ENCODE data around the gene SULF2. TPM values are rescaled to one million over a fixed set of nuclear protein-coding genes. Genes with fewer than 3 reads are reported as not detected.
"Not testable (repeated sequence)": the region's sequence is repeated elsewhere in the genome, so short reads cannot be mapped to it uniquely, and the experiment has no call there.

SULF2 gene
- total and polyA plus RNA-seq, 2 of the 4 experiments (the other 2 are of a cell fraction): 0.54 to 0.77 TPM

DNA sequence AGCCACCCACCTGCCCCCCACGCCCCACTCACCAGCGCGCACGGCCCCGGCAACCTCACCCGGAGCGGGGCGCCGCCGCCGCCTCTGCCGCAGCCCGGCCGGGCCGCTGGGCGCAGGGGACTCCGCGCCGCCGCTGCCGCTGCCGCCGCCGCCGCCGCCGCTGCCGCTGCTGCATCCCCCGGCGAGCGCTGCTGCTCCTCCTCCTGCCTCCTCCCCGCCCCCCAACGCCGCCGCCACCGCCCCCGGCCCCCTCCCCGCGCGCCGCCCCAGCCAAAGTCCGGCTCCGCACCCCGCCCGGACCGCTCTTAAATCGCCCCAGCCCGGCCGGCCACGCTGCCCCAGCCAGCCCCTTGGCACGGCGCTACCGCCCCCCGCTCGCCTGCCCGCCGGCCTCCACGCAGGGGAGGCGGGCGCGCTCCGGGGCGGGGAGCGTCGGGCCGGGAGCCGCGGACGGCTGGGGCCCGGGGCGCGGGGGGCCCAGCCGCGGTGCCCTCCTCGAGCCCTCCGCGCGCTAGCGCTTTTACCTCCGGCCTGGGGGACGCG, at the start of gene SULF2 (continued):
- TF ChIP-seq, protein P1, sequence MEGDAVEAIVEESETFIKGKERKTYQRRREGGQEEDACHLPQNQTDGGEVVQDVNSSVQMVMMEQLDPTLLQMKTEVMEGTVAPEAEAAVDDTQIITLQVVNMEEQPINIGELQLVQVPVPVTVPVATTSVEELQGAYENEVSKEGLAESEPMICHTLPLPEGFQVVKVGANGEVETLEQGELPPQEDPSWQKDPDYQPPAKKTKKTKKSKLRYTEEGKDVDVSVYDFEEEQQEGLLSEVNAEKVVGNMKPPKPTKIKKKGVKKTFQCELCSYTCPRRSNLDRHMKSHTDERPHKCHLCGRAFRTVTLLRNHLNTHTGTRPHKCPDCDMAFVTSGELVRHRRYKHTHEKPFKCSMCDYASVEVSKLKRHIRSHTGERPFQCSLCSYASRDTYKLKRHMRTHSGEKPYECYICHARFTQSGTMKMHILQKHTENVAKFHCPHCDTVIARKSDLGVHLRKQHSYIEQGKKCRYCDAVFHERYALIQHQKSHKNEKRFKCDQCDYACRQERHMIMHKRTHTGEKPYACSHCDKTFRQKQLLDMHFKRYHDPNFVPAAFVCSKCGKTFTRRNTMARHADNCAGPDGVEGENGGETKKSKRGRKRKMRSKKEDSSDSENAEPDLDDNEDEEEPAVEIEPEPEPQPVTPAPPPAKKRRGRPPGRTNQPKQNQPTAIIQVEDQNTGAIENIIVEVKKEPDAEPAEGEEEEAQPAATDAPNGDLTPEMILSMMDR (conservative IDR thresholded peaks at IDR 0.05; ENCODE audit: low read depth, low read length): no peak

DNA sequence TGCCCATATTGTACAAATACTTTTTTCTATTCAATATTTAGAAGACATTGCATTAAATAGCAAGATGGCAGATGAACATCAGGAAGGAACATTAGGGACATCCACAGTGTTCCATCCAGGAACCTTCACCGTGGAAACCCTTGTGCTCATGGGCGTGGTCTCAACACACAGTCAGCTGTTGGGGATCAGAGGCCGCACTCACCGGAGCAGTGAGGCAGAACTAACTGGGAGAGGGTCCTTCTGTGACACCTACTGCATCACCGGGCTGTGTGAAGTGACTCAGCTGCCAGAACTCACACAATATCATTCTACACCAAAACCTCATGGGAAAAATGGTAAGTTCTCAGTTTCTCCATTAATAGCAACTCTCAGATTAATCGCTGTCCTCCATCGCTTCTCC, 46.4 kb upstream of the SULF2 start:
- H3K79me1 ChIP-seq (ENCODE audit: low read depth in 1 of 2, low read length in 2 of 2); H3K9me3 ChIP-seq (ENCODE audit: control insufficient read depth, insufficient read depth, low read length); H3K9ac ChIP-seq (ENCODE audit: low read depth, low read length); H3K4me3 ChIP-seq (ENCODE audit: insufficient read depth, low read depth, low read length); H3K9me1 ChIP-seq (ENCODE audit: insufficient read depth, low read length); ATAC-seq (ENCODE audit: low read depth); dilution Hi-C loops (cut with HindIII; ENCODE audit: low sequenced_read_pairs, unreplicated experiment); BruUV-seq (replicated peaks); H3K27me3 ChIP-seq (ENCODE audit: control insufficient read depth, insufficient read depth, low read length); H2BK5ac ChIP-seq (ENCODE audit: low read depth, low read length, poor library complexity, severe bottlenecking); intact Hi-C loops (cut with micrococcal nuclease); H2BK120ac ChIP-seq (ENCODE audit: low read depth, low read length); H3K14ac ChIP-seq (replicated peaks; ENCODE audit: low read depth, low read length); H4K91ac ChIP-seq (ENCODE audit: insufficient read depth, low read depth, low read length); POLR2A ChIA-PET (ENCODE audit: unreplicated experiment); H3K56ac ChIP-seq (ENCODE audit: extremely low read depth, insufficient read depth, low read length); H3K4me2 ChIP-seq (ENCODE audit: low read depth, low read length); H2AK9ac ChIP-seq (replicated peaks; ENCODE audit: low read depth, low read length, poor library complexity); H2BK15ac ChIP-seq (ENCODE audit: low read depth, low read length); H3K36me3 ChIP-seq (ENCODE audit: control insufficient read depth, insufficient read depth, low read length); H3K18ac ChIP-seq (ENCODE audit: low read depth, low read length); H3K4me1 ChIP-seq (ENCODE audit: control insufficient read depth, insufficient read depth, low read length); H4K20me1 ChIP-seq (ENCODE audit: insufficient read depth, low read length); in situ Hi-C loops (cut with MboI; ENCODE audit: low sequenced_read_pairs); DNase-seq; CTCF ChIA-PET; H3K27ac ChIP-seq (ENCODE audit: insufficient read depth, low read length); H3K4ac ChIP-seq (ENCODE audit: low read depth, low read length); H2BK20ac ChIP-seq (ENCODE audit: low read depth, low read length); H2AFZ ChIP-seq (replicated peaks; ENCODE audit: low read length, poor library complexity); H4K8ac ChIP-seq (ENCODE audit: low read depth in 2 of 2, low read length in 2 of 2); H3K23ac ChIP-seq (ENCODE audit: low read depth, low read length); H4K5ac ChIP-seq (ENCODE audit: low read depth, low read length); H2AK5ac ChIP-seq (ENCODE audit: low read depth, low read length): not testable (repeated sequence)
- no CpG with 5 or more reads among the region's 7 CpGs for WGBS, 2 experiments (ENCODE audit: extremely low coverage in 2 of 2, insufficient read length in 1 of 2)

GRCh38 chr20:47826716-47827115, 41.4 kb upstream of the SULF2 start:
- H4K20me1 ChIP-seq (ENCODE audit: insufficient read depth, low read length); H3K4me2 ChIP-seq (ENCODE audit: low read depth, low read length); DNase-seq; H3K4ac ChIP-seq (ENCODE audit: low read depth, low read length); in situ Hi-C loops (cut with MboI; ENCODE audit: low sequenced_read_pairs); H3K18ac ChIP-seq (ENCODE audit: low read depth, low read length); H3K79me1 ChIP-seq (ENCODE audit: low read depth in 1 of 2, low read length in 2 of 2); H2AFZ ChIP-seq (replicated peaks; ENCODE audit: low read length, poor library complexity); dilution Hi-C loops (cut with HindIII; ENCODE audit: low sequenced_read_pairs, unreplicated experiment); H4K91ac ChIP-seq (ENCODE audit: insufficient read depth, low read depth, low read length); H3K27me3 ChIP-seq (ENCODE audit: control insufficient read depth, insufficient read depth, low read length); H3K27ac ChIP-seq (ENCODE audit: insufficient read depth, low read length); H3K4me1 ChIP-seq (ENCODE audit: control insufficient read depth, insufficient read depth, low read length); H2BK120ac ChIP-seq (ENCODE audit: low read depth, low read length); H3K4me3 ChIP-seq (ENCODE audit: insufficient read depth, low read depth, low read length); H2AK9ac ChIP-seq (replicated peaks; ENCODE audit: low read depth, low read length, poor library complexity); ATAC-seq (ENCODE audit: low read depth); H3K36me3 ChIP-seq (ENCODE audit: control insufficient read depth, insufficient read depth, low read length); H2BK15ac ChIP-seq (ENCODE audit: low read depth, low read length); H3K23ac ChIP-seq (ENCODE audit: low read depth, low read length); CTCF ChIA-PET; H3K56ac ChIP-seq (ENCODE audit: extremely low read depth, insufficient read depth, low read length); POLR2A ChIA-PET (ENCODE audit: unreplicated experiment); H3K9me1 ChIP-seq (ENCODE audit: insufficient read depth, low read length); H3K9me3 ChIP-seq (ENCODE audit: control insufficient read depth, insufficient read depth, low read length); H2BK5ac ChIP-seq (ENCODE audit: low read depth, low read length, poor library complexity, severe bottlenecking); H3K14ac ChIP-seq (replicated peaks; ENCODE audit: low read depth, low read length); H2AK5ac ChIP-seq (ENCODE audit: low read depth, low read length); H3K9ac ChIP-seq (ENCODE audit: low read depth, low read length); H2BK20ac ChIP-seq (ENCODE audit: low read depth, low read length); intact Hi-C loops (cut with micrococcal nuclease); H4K8ac ChIP-seq (ENCODE audit: low read depth in 2 of 2, low read length in 2 of 2); H4K5ac ChIP-seq (ENCODE audit: low read depth, low read length); BruUV-seq (replicated peaks): not testable (repeated sequence)
- no CpG with 5 or more reads among the region's 8 CpGs for WGBS, 2 experiments (ENCODE audit: extremely low coverage in 2 of 2, insufficient read length in 1 of 2)

All from IMR-90 (cell line).